Tibial nerve (tissue), 4 donors: ENCODE measurements around the gene PPP2R2D. TPM values are rescaled to one million over a fixed set of nuclear protein-coding genes. Genes with fewer than 3 reads are reported as not detected.

Experiments used
- DNase-seq, 2 donors: peaks; one replicate each; pipeline ENCODE4 v3.0.0-alpha.2; 2019; ENCODE audit warnings: low spot score in 2 of 2
- H3K27ac ChIP-seq, 4 donors: fragments of 200-600 bp; sonication (generic) in 3 of 4; one replicate each; pipeline ENCODE4 v1.5.1; 2017 to 2019; ENCODE audit warnings: mild to moderate bottlenecking in 1 of 4
- H3K27me3 ChIP-seq, 2 donors: fragments of 200-600 bp; sonication (generic) in 1 of 2; one replicate each; pipeline versions ENCODE4 v1.5.1 to v1.6.0; 2017 to 2019
- H3K36me3 ChIP-seq, 3 donors: fragments of 200-600 bp; sonication (generic); one replicate each; pipeline ENCODE4 v1.5.1; 2018 to 2019
- H3K4me1 ChIP-seq, 4 donors: fragments of 200-600 bp; sonication (generic) in 3 of 4; one replicate each; pipeline ENCODE4 v1.5.1; 2017 to 2019
- H3K4me3 ChIP-seq, 4 donors: fragments of 200-600 bp; sonication (generic) in 3 of 4; one replicate each; pipeline ENCODE4 v1.5.1; 2017 to 2019; ENCODE audit warnings: mild to moderate bottlenecking in 1 of 4, moderate library complexity in 1 of 4
- H3K9me3 ChIP-seq, 4 donors: fragments of 200-600 bp; sonication (generic) in 3 of 4; one replicate each; pipeline ENCODE4 v1.5.1; 2017 to 2019
- EP300 ChIP-seq, 2 donors: sonication (generic); formaldehyde crosslinking; IDR thresholded peaks; one replicate each; pipeline ENCODE4 v1.6.1; 2017; ENCODE audit warnings: antibody characterized with exemption in 2 of 2, mild to moderate bottlenecking in 1 of 2
- POLR2A ChIP-seq, 2 donors: fragments of 450-650 bp; IDR thresholded peaks; one replicate each; pipeline ENCODE4 v1.6.1; 2017; ENCODE audit warnings: antibody characterized with exemption in 2 of 2, mild to moderate bottlenecking in 2 of 2, moderate library complexity in 2 of 2
- WGBS, 2 donors: methylation state at CpG; one replicate each; pipeline ENCODE4 v1.1.5; 2018; 5-methylcytosine and 5-hydroxymethylcytosine counted together
- total RNA-seq, 4 donors: library from RNA; depleted of rRNA; stranded (reverse); fragments of >200 nt; gene quantifications; one replicate each; pipeline ENCODE4 v1.1.0, GENCODE V29; 2016
- TF ChIP-seq, protein P1 (sequence below), 5 experiments: fragments of 200-600 bp in 3 of 5; fragments of 450-650 bp in 2 of 5; sonication (generic) in 3 of 5; IDR thresholded peaks; one replicate each; pipeline ENCODE4 v1.5.1; 2016 to 2019; ENCODE audit warnings: antibody characterized with exemption in 5 of 5, mild to moderate bottlenecking in 3 of 5, moderate library complexity in 2 of 5

The PPP2R2D gene
- total RNA-seq, 4 donors from 2014 or later: 22.9 to 35.1 (median 28.9) TPM

DNA sequence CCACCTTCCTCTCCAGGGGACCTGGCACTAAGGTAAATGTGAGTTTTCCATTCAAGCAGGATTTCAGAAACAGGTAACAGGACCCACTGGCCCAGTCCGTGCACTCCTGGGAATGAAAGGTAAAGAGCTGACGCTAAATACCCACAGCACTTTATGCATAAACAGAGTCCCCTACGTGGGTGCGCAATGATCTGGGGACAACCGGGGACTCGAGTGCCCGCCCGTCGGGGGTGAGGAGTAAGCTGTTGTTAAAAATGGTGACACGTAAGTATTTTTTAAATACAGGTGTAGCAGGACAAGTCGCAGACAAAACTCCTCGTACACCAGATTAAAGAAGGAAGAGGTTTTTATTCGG lies 47.2 kb upstream of the PPP2R2D start:
- 92 to 93% methylated on average over 13 of the region's 13 CpGs for WGBS, 2 donors
- DNase-seq: no peak
- H3K27ac ChIP-seq: no peak overlapping the region
- TF ChIP-seq, protein P1, sequence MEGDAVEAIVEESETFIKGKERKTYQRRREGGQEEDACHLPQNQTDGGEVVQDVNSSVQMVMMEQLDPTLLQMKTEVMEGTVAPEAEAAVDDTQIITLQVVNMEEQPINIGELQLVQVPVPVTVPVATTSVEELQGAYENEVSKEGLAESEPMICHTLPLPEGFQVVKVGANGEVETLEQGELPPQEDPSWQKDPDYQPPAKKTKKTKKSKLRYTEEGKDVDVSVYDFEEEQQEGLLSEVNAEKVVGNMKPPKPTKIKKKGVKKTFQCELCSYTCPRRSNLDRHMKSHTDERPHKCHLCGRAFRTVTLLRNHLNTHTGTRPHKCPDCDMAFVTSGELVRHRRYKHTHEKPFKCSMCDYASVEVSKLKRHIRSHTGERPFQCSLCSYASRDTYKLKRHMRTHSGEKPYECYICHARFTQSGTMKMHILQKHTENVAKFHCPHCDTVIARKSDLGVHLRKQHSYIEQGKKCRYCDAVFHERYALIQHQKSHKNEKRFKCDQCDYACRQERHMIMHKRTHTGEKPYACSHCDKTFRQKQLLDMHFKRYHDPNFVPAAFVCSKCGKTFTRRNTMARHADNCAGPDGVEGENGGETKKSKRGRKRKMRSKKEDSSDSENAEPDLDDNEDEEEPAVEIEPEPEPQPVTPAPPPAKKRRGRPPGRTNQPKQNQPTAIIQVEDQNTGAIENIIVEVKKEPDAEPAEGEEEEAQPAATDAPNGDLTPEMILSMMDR (IDR thresholded peaks at IDR 0.05): no peak
- TF ChIP-seq POLR2A (IDR thresholded peaks at IDR 0.05) (no peak), EP300 (IDR thresholded peaks at IDR 0.05) (no peak)
- H3K27me3 ChIP-seq: no peaks in the 10 kb centered on the region
- no peak overlapping the region for H3K4me3 ChIP-seq
- no peaks in the 10 kb centered on the region for H3K36me3 ChIP-seq
- no peaks in the 10 kb centered on the region for H3K4me1 ChIP-seq
- H3K9me3 ChIP-seq: no peaks in the 10 kb centered on the region

DNA sequence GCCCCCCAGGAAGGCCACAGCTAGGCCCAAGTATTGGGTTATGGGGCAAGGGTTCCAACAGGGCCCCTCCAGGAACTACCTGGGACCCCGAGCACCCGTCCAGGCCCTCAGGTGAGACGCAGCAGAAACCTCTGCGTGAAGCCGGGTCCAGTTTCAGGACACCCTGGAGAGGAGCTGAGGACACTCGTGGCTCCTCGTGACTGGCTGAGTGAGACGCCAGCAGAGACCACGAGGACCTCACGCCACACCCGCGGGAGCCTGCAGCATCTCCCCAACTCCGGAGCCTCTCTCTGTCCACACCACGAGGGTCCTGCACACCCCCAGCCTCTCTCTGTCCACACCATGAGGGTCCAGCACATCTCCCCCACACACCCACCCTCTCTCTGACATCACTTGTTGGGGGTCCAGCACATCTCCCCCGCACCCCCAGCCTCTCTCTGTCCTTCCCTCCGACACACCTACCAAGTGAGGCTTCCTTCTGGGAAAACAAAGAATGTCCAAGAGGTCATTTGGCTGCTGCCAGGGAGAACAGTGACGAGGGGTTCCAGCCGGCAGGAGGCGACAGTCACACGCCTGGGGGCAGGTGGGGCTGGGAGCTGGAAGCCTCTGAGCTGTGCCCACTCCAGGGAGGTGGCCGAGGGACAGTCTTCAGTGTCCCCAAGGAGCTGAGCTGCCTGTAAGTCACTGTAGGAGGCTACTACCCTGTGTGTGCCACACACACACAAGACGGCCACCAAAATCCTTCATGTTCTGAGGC lies 46.1 kb upstream of the PPP2R2D start:
- Histone ChIP-seq H3K4me1 (no peaks in the 10 kb centered on the region), H3K9me3 (no peaks in the 10 kb centered on the region), H3K27ac (no peak overlapping the region), H3K4me3 (no peak overlapping the region), H3K36me3 (no peaks in the 10 kb centered on the region), H3K27me3 (no peaks in the 10 kb centered on the region)
- WGBS, 2 donors: 78 to 83% methylated on average over 19 to 22 of the region's 22 CpGs
- no peak for DNase-seq
- TF ChIP-seq POLR2A (IDR thresholded peaks at IDR 0.05): no peak
- TF ChIP-seq EP300 (IDR thresholded peaks at IDR 0.05): no peak
- TF ChIP-seq, protein P1 (IDR thresholded peaks at IDR 0.05): no peak

DNA sequence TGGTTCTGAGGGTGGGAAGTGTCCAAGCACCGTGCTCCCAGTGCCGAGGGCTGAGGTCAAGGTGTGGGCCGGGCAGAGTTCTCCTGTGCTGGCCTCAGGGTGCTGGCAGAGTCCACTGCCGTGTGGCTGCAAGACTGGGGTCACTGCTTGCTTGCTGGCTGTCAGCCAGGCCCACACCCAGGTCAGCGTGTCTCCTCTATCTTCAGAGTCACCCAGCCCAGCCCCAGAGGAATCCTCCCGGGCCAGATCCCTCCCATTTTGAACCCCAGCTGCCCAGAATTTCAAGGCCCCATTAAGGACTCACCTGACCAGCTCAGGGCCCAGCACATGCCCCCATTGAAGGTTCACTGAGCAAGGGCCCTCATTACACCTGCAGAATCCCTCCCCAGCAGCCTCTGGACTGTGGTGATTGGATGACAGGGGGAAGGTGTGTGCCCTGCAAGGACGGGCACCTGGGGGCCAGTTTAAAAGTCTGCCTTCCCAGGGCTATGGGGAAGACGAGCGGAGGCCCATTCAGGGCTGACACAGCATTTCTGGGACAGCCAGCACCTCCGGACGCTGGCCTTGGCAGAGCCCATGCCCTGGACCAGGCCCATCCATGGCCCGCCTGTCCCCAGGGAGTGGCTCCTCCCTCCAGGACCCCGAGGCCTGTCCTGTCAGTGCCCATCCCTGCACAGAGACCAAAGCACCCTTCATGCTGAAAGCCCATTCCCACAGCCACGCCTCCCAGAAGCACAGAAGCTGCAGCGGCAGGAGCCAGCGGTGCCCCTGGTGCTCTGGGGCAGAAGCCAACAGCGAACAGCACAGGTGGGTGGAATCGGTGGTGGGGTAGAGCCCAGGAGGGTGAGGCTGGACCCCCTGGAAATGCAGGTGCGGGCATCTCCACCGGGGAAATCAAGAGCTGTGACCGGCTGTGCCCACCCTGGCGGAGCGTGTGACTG lies 45.1 kb upstream of the PPP2R2D start:
- WGBS, 2 donors: 80 to 81% methylated on average over 17 to 22 of the region's 23 CpGs
- no peak overlapping the region for H3K4me3 ChIP-seq
- no peak for DNase-seq
- no peaks in the 10 kb centered on the region for H3K4me1 ChIP-seq
- TF ChIP-seq EP300 (IDR thresholded peaks at IDR 0.05): no peak
- no peak for TF ChIP-seq POLR2A (IDR thresholded peaks at IDR 0.05)
- TF ChIP-seq, protein P1 (IDR thresholded peaks at IDR 0.05): no peak
- no peaks in the 10 kb centered on the region for H3K27me3 ChIP-seq
- no peaks in the 10 kb centered on the region for H3K9me3 ChIP-seq
- H3K36me3 ChIP-seq: no peaks in the 10 kb centered on the region
- no peak overlapping the region for H3K27ac ChIP-seq

DNA sequence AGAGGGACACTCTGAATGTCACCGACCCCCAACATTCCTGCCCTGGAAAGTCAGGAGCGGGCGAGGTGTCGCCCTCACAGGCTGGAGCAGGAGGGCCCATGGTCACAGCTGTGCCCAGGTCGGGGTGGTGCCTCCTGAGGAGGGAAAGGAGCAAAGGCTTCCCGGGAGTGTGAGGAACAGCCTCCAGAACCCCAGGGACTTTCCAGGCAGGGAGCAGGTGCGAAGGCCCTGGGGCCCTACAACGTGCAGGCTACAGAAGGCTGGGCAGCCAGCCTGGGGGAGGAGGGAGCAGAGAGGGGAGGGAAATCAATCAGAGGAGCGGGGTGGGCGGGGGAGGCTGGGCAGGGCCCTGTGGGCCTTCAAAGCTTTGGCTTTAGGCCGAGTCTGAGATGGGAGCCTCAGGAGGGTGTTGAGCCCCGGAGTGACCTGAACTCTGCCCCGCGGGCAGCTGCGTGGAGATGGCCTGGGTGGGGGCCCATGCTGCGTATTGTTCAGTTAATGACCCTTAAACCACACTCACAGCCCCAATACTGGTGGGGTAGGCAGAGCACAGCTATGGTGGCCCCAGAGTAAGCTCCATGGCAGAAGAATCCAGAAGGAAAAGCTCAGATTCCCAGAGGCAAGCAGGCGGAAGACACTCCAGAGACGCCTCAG lies 44.2 kb upstream of the PPP2R2D start:
- H3K27ac ChIP-seq: no peak overlapping the region
- 64 to 73% methylated on average over 17 to 18 of the region's 18 CpGs for WGBS, 2 donors
- H3K27me3 ChIP-seq: no peaks in the 10 kb centered on the region
- H3K9me3 ChIP-seq: no peaks in the 10 kb centered on the region
- no peak overlapping the region for H3K4me3 ChIP-seq
- H3K4me1 ChIP-seq: no peaks in the 10 kb centered on the region
- no peak for DNase-seq
- H3K36me3 ChIP-seq: no peaks in the 10 kb centered on the region
- TF ChIP-seq POLR2A (IDR thresholded peaks at IDR 0.05) (no peak), EP300 (IDR thresholded peaks at IDR 0.05) (no peak)
- TF ChIP-seq, protein P1 (IDR thresholded peaks at IDR 0.05): no peak
